ENCODE data around the gene CCT8.

CCT8 gene, protein sequence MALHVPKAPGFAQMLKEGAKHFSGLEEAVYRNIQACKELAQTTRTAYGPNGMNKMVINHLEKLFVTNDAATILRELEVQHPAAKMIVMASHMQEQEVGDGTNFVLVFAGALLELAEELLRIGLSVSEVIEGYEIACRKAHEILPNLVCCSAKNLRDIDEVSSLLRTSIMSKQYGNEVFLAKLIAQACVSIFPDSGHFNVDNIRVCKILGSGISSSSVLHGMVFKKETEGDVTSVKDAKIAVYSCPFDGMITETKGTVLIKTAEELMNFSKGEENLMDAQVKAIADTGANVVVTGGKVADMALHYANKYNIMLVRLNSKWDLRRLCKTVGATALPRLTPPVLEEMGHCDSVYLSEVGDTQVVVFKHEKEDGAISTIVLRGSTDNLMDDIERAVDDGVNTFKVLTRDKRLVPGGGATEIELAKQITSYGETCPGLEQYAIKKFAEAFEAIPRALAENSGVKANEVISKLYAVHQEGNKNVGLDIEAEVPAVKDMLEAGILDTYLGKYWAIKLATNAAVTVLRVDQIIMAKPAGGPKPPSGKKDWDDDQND

DNA sequence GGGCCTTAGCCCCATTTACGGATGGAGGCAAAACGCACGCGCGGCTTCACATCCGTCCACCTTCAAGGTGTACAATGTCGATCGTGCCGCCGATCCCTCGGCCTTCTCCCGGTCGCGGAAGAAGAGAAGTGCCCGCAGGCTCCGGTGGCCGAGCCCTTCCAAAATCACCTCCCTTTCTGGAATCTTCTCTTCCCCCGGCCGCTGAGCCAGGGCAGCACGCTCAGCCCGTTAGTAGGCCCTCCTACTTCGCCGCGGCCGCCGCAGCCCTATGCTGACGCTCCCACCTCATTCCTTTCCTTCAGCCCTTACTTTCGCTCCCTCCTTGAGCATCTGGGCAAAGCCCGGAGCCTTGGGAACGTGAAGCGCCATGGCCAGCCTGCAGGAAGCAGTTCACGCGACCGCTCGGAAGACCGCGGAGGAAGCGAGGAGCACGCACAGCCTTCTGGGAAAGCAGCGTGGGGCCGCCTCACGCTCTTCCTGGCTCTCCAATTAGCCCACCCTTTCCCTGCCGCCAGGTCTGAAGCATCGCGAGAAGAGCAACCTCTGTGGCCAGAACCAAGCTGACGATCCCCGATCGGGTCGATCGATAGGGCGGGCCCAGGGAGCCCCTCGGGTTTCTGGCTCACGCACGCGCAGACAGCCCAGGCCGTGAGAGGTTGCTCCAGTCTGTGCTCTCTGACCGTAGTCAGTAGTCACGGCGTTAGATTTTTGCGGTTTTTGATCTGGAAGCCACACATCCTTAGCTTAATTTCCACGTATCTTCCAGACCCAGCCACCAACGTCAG, at the start of gene CCT8:
CCT8 (minus strand) TSS at position 427 of the 785 bp plus-strand sequence; CDS start at position 369, 58 bp downstream.
- peak; percentile 93 to 99 (median 97) for DNase-seq (ENCODE audit: low read depth in 3 of 3)

- no peak for DNase-seq (ENCODE audit: low read depth in 3 of 3)
These were observed 48.3 kb upstream of the CCT8 start for GRCh38 chr21:29121759-29122158.

- DNase-seq (ENCODE audit: low read depth in 3 of 3), result no peak
These were observed 44.0 kb upstream of the CCT8 start for GRCh38 chr21:29117372-29117955.

DNA sequence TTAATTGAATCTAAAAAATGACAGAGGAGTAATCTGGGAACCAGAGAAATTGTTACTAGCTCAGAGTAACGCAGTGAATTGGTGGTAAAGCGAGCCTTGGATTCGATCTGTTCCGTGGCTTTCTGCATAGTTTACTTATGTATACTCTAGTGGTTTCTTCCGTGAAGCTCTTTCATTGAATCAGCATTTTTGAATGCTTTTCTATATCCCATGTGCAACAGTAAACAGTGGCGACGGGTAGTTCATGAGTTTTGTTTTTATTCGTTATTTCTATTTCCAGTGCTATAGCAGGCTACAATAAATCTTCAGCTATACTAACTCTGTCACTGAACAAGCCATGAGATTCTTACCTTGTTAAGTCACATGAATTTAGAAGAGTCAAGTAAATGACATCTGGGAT, 42.5 kb upstream of the CCT8 start:
- no peak for DNase-seq (ENCODE audit: low read depth in 3 of 3)

DNA sequence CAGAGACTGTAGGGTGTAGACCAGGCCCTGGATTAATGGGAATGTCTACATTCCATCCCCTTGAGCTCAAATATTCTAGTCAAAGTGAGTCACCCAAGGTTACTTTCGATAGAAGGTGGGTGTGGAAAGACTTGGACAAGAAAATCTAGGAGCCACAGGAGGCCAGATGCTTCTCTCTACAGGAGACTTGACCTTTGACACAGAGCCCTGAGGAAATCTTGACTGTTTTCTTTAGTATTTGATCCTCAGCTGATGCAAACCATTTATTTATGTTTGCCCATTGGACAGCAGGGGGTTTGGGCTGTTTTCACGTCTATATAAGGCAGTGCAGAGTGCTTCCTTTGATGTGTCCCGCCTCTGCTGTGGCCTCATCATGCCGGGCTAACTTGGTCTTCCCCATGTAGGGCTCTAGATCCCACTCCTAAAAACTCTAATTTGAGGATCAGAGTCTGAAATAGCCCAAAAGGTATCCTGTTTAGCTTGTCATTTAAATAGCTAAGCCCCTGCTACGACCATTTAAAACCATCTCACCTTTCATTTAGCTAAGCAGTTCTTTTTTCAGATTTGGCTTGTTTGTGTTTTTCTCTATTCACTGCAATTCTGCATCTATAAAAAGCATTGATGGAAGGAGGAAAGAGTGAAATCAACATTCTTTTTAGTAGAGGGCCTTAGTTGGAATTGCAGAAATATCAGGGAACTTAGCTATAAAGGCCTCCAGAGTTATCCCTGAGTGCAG, 41.5 kb upstream of the CCT8 start:
- DNase-seq (ENCODE audit: low read depth in 3 of 3), result no peak

DNA sequence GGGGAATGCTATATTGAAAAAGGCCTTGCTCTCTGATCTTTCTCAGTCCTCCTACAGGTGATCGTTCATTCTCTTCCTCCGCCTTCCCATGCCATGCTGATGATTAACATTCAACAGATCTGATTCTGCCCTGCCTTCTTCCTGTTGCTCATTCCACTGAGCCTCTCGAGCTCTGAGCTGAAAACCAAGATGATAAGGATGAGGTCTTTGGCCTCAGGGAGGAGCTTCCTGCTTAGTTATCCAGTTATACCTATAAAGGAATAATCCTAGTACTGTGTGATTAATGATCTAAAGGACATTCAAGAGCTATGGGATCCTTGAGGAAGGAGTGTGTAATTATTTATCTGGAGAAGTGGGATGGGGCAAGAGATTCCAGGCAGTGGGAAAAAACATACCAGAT, 31.8 kb upstream of the CCT8 start:
- DNase-seq (ENCODE audit: low read depth in 3 of 3), result no peak

DNA sequence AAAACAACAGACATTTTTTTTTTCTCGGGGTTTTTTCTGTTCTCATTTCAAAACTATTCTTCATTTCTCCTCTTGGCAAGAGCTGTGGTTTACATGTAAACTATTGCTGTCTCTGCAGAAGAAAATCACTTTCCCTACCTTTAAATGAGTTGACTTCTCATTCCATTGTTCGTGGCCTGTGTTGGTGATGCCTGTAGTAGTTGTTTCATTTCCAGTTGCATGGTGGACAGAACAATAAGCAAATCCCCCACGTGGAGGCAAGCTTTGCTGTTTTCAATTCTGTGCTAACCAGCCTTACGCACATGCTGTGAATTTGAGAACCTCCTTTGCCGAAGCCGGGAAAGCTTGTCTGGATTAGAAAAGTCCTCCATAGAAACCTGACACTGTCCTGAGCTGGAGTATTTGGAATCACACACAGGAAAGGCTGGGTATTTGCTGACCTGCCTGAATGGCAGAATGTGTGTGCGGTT, 30.8 kb upstream of the CCT8 start:
- no peak for DNase-seq (ENCODE audit: low read depth in 3 of 3)

- DNase-seq (ENCODE audit: low read depth in 3 of 3), result no peak
These were observed 29.4 kb upstream of the CCT8 start for GRCh38 chr21:29102791-29103257.

- DNase-seq (ENCODE audit: low read depth in 3 of 3), result no peak
These were observed 24.7 kb upstream of the CCT8 start for GRCh38 chr21:29098156-29098555.

DNA sequence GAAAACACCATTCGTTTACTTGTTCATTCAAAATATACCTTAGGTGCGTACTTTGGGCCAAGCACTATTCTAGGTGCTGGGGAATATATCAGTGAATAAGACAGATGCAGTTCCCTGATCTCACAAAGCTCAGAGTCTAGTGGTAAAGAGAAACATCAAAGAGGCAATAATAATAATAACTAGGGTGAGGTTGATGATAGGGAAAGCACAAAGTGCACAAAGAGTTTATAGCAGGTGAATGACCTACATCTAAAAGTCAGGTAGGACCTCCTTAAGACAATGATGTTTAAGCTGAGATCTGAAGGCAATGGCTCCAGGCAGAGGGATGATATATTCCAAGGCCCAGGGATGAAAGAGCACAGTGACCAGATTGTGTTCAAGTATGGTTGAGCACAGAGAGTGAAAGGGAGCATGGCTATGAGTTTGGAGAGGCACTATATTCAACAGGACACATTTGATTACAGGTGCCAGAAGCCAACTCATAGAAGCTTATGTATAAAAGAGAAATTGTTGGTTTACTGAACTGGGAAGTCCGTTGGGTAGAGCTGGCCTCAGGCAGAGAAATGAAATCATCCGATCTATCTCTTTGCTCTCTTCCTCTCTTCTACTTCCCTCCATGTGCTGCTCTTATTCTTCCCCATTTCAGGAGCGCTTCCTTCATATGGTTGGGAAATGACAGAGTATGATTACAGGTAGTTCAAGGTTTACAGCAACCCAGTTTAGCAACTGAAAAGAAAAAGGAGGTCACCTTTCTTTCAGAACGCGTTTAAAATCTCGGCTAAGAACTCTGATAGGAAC, 23.0 kb upstream of the CCT8 start:
- DNase-seq (ENCODE audit: low read depth in 3 of 3), result no peak

GRCh38 chr21:29092102-29092959, 18.9 kb upstream of the CCT8 start:
- no peak for DNase-seq (ENCODE audit: low read depth in 3 of 3)

GRCh38 chr21:29091033-29091432, 17.6 kb upstream of the CCT8 start:
- no peak for DNase-seq (ENCODE audit: low read depth in 3 of 3)

DNA sequence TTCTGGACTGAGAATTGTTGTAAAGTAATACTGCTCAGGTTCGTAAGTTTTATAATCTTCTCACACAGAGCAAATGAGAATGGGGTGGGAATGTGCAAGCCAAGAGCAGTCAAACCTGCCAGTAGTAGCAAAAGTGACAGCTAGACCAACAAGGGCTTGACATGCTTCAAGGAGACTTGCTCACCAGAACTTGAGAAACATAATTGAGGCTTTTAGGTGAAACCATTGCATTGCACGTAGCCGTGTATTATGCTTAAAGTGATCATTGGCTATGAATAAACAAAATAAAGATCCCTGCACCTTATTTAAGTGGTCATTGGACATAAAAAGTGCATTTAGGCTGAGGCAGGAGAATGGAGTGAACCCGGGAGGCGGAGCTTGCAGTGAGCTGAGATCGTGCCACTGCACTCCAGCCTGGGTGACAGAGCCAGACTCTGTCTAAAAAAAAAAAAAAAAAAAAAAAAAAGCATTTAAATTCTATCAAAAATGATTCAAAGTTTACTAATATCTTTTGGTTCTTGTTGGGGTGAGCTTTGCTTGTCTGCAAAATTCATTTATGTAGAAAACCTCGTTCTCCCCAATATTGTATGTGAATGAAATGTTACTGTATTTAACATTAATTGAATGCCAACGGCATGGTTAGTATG, 11.8 kb upstream of the CCT8 start:
- DNase-seq (ENCODE audit: low read depth in 3 of 3), result no peak

DNA sequence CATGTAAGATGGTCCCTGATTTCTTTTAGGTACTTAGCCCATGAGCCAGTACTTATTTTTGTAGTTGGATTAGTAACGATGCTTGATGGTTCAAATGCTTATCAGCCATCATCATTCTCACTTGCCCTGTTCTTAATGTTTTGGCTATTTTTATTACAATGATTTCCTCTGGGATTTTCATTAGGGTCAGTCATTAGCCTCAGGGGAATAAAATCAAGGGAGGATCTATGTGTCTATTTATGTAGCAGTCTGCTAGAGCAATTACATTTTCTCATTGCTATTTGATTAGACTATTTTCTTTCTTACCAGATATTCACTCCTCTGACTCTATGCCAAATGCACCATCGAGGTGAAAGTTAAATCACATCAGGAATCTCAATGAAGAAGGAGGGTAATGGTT, 10.9 kb upstream of the CCT8 start:
- DNase-seq (ENCODE audit: low read depth in 3 of 3), result no peak

DNA sequence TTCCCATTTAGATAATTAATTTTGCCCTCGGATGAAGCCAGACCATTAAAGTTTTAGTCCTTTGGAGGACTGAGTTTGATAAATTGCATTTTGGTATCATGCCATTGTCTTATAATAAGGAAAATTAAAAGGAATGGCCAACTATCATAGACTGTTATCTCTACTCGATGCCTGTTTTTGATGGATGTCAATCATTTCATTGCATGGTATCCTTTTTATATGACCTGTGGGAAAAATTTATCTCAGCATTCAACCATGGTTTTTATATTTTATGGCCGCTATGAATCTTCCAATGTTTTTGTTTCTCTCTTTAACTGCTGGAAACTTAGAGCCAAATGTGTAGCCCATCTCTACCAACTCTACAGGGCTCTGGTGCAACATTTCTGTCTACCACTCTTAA, 9.9 kb upstream of the CCT8 start:
- no peak for DNase-seq (ENCODE audit: low read depth in 3 of 3)

- DNase-seq (ENCODE audit: low read depth in 3 of 3), result no peak
These were observed 8.8 kb upstream of the CCT8 start for GRCh38 chr21:29082046-29082815.

- DNase-seq (ENCODE audit: low read depth in 3 of 3), result no peak
These were observed 7.0 kb upstream of the CCT8 start for GRCh38 chr21:29080454-29080941.
